IMR-90 (cell line): Measurements from ENCODE around the gene PPP2R5E. TPM values are rescaled to one million over a fixed set of nuclear protein-coding genes. Genes with fewer than 3 reads are reported as not detected.
A peak's percentile ranks its signal among the peaks of the same experiment; 100 is the strongest.

Experiments used
- ATAC-seq: fragments of 200-7000 bp; cut with Tn5 transposase; 2 replicates; pipeline ENCODE4 v1.9.1; 2020; ENCODE audit warnings: low read depth, mild to moderate bottlenecking, moderate library complexity
- BruUV-seq: library from RNA; stranded (reverse); fragments of 400-500 nt; replicated peaks from 2 replicates; lab custom pipeline; 2021; lab: Mats Ljungman, UMichigan
- CTCF ChIA-PET: fragments of 300-600 bp; formaldehyde crosslinking; extraction: SDS; loops from one replicate; lab custom pipeline; 2021; ENCODE audit warnings: antibody characterized with exemption; lab: Yijun Ruan, JAX
- POLR2A ChIA-PET: fragments of 300-600 bp; sonication (Branson Sonifier 250); formaldehyde crosslinking; loops from one replicate; lab custom pipeline; 2022; ENCODE audit warnings: antibody characterized with exemption; ENCODE audit not compliant: unreplicated experiment; lab: Charles Lee
- DNase-seq: peaks from one replicate; pipeline ENCODE4 v3.0.0; 2013
- H2AFZ ChIP-seq: replicated peaks from 2 replicates; pipeline ENCODE3; 2013; ENCODE audit warnings: low read length, mild to moderate bottlenecking; ENCODE audit not compliant: poor library complexity
- H2AK5ac ChIP-seq: 2 replicates; pipeline ENCODE4 v1.6.1; 2013; ENCODE audit warnings: low read depth, low read length, inconsistent platforms
- H2AK9ac ChIP-seq: replicated peaks from 2 replicates; pipeline ENCODE3; 2013; ENCODE audit warnings: mild to moderate bottlenecking, low read depth, low read length, moderate library complexity; ENCODE audit not compliant: poor library complexity
- H2BK120ac ChIP-seq: 2 replicates; pipeline ENCODE4 v1.6.1; 2013; ENCODE audit warnings: low read depth, low read length, inconsistent platforms
- H2BK15ac ChIP-seq: 3 replicates; pipeline ENCODE4 v1.6.1; 2013; ENCODE audit warnings: low read depth, low read length, inconsistent platforms
- H2BK20ac ChIP-seq: 2 replicates; pipeline ENCODE4 v1.6.1; 2013; ENCODE audit warnings: low read depth, mild to moderate bottlenecking, inconsistent platforms, low read length, moderate library complexity
- H2BK5ac ChIP-seq: 2 replicates; pipeline ENCODE4 v1.6.1; 2013; ENCODE audit warnings: mild to moderate bottlenecking, low read depth, low read length, inconsistent platforms; ENCODE audit not compliant: poor library complexity, severe bottlenecking
- H3K14ac ChIP-seq: replicated peaks from 2 replicates; pipeline ENCODE4 v1.6.1; 2013; ENCODE audit warnings: low read depth, low read length, inconsistent platforms
- H3K18ac ChIP-seq: 2 replicates; pipeline ENCODE4 v1.6.1; 2013; ENCODE audit warnings: low read depth, low read length, control low read depth
- H3K23ac ChIP-seq: 2 replicates; pipeline ENCODE4 v1.6.1; 2013; ENCODE audit warnings: low read depth, low read length, inconsistent platforms
- H3K27ac ChIP-seq: 2 replicates; pipeline ENCODE4 v1.5.1; 2013; ENCODE audit warnings: mild to moderate bottlenecking, control low read depth, low read length; ENCODE audit not compliant: insufficient read depth
- H3K27me3 ChIP-seq: 2 replicates; pipeline ENCODE4 v1.6.1; 2013; ENCODE audit warnings: low read length; ENCODE audit not compliant: control insufficient read depth, insufficient read depth
- H3K36me3 ChIP-seq: 2 replicates; pipeline ENCODE4 v1.6.1; 2013; ENCODE audit warnings: low read length, mixed read lengths; ENCODE audit not compliant: control insufficient read depth, insufficient read depth
- H3K4ac ChIP-seq: 2 replicates; pipeline ENCODE4 v1.6.1; 2013; ENCODE audit warnings: low read depth, low read length, inconsistent platforms
- H3K4me1 ChIP-seq: 2 replicates; pipeline ENCODE4 v1.6.1; 2013; ENCODE audit warnings: low read length, mixed read lengths; ENCODE audit not compliant: control insufficient read depth, insufficient read depth
- H3K4me2 ChIP-seq: 2 replicates; pipeline ENCODE4 v1.6.1; 2013; ENCODE audit warnings: low read depth, mild to moderate bottlenecking, control low read depth, low read length, moderate library complexity
- H3K4me3 ChIP-seq: 2 replicates; pipeline ENCODE4 v1.5.1; 2013; ENCODE audit warnings: low read depth, mild to moderate bottlenecking, control low read depth, low read length, moderate library complexity; ENCODE audit not compliant: insufficient read depth
- H3K56ac ChIP-seq: 2 replicates; pipeline ENCODE4 v1.6.1; 2013; ENCODE audit warnings: low read length, inconsistent platforms; ENCODE audit not compliant: insufficient read depth; ENCODE audit errors: extremely low read depth
- H3K79me1 ChIP-seq, 2 experiments: 2 replicates each; pipeline ENCODE4 v1.6.1; 2013; ENCODE audit warnings: low read length in 2 of 2, inconsistent platforms in 1 of 2, low read depth in 1 of 2
- H3K9ac ChIP-seq: 2 replicates; pipeline ENCODE4 v1.6.1; 2013; ENCODE audit warnings: low read depth, low read length, control low read depth
- H3K9me1 ChIP-seq: 2 replicates; pipeline ENCODE4 v1.6.1; 2013; ENCODE audit warnings: low read length, inconsistent platforms; ENCODE audit not compliant: insufficient read depth
- H3K9me3 ChIP-seq: 2 replicates; pipeline ENCODE4 v1.6.1; 2013; ENCODE audit warnings: low read length; ENCODE audit not compliant: control insufficient read depth, insufficient read depth
- H4K20me1 ChIP-seq: 2 replicates; pipeline ENCODE4 v1.6.1; 2013; ENCODE audit warnings: low read length, inconsistent platforms; ENCODE audit not compliant: insufficient read depth
- H4K5ac ChIP-seq: 2 replicates; pipeline ENCODE4 v1.6.1; 2013; ENCODE audit warnings: mild to moderate bottlenecking, low read depth, low read length, control low read depth
- H4K8ac ChIP-seq, 2 experiments: 2 replicates each; pipeline ENCODE4 v1.6.1; 2013; ENCODE audit warnings: low read depth in 2 of 2, low read length in 2 of 2, control low read depth in 1 of 2, inconsistent platforms in 1 of 2
- H4K91ac ChIP-seq: 2 replicates; pipeline ENCODE4 v1.6.1; 2013; ENCODE audit warnings: low read depth, low read length, inconsistent platforms; ENCODE audit not compliant: insufficient read depth
- ELK1 ChIP-seq: fragments of 150-350 bp; IDR thresholded peaks from 2 replicates; pipeline ENCODE4 v1.6.1; 2016; ENCODE audit warnings: low read depth, mild to moderate bottlenecking, low read length, moderate library complexity, borderline replicate concordance
- FOS ChIP-seq: fragments of 150-350 bp; IDR thresholded peaks from 2 replicates; pipeline ENCODE4 v1.6.1; 2016; ENCODE audit warnings: low read depth, low read length
- RFX5 ChIP-seq: IDR thresholded peaks from 2 replicates; pipeline ENCODE4 v1.8.0; 2012; ENCODE audit warnings: low read depth, mild to moderate bottlenecking, low read length, moderate library complexity
- WGBS, 2 experiments: methylation state at CpG; one replicate each; pipeline versions ENCODE4 v1.1.5 to v1.1.7; 2013; ENCODE audit warnings: missing lambda C conversion rate in 2 of 2; ENCODE audit not compliant: insufficient read length in 1 of 2; ENCODE audit errors: extremely low coverage in 2 of 2; 5-methylcytosine and 5-hydroxymethylcytosine counted together
- dilution Hi-C: fragments of 300-500 bp; cut with HindIII; formaldehyde crosslinking; loops from one replicate; pipeline ENCODE4 v1.14.3; 2018; ENCODE audit warnings: low sequenced_read_pairs; ENCODE audit not compliant: unreplicated experiment
- in situ Hi-C: fragments of 300-500 bp; cut with MboI; formaldehyde crosslinking; loops from 3 replicates; pipeline ENCODE4 v1.14.3; 2019; ENCODE audit warnings: low sequenced_read_pairs, inconsistent platforms, mixed read lengths
- intact Hi-C: fragments of 100-400 bp; cut with micrococcal nuclease; formaldehyde crosslinking; loops from 2 replicates; pipeline ENCODE4 v1.10.0; 2022
- polyA plus RNA-seq, 3 experiments: library from polyadenylated mRNA; depleted of rRNA; stranded (reverse); fragments of >200 nt; gene quantifications; 2 replicates each; pipeline ENCODE4 v1.2.3, GENCODE V29; 2012; ENCODE audit warnings: low replicate concordance in 1 of 3
- total RNA-seq: library from RNA; depleted of rRNA; stranded (reverse); fragments of >200 nt; gene quantifications from 2 replicates; pipeline ENCODE4 v1.2.3, GENCODE V29; 2012

Gene PPP2R5E
- total and polyA plus RNA-seq, 2 of the 4 experiments (the other 2 are of a cell fraction): 9.7 to 12.2 TPM

- no peak for TF ChIP-seq FOS
- no peak for TF ChIP-seq RFX5
- no peak for TF ChIP-seq ELK1
- H3K9me1 ChIP-seq: peaks cover 12% of the 10 kb centered on the region
- no peak overlapping the region for H4K91ac ChIP-seq
- peaks cover 13% of the 10 kb centered on the region for H3K4me1 ChIP-seq
- H4K20me1 ChIP-seq: peaks cover 47% of the 10 kb centered on the region
- H4K5ac ChIP-seq: no peak overlapping the region
- ChIA-PET POLR2A (no interaction called here), CTCF (interaction anchor here (0.7 kb wide), 1 partner anchor 11 kb away, joined by 3 read pairs; no protein-coding TSS in a partner anchor)
- WGBS, 2 experiments: 92% methylated on average over 1 of the region's 4 CpGs; no CpG with 5 or more reads in 1 of the 2 experiments
- no peak overlapping the region for H2BK15ac ChIP-seq
- H3K23ac ChIP-seq: peak overlapping the region; percentile 79; the same call in 1 of the 2 replicates
- no peak overlapping the region for H4K8ac ChIP-seq
- no peak overlapping the region for H2AK9ac ChIP-seq
- H3K79me1 ChIP-seq: peaks cover 46 to 71% of the 10 kb centered on the region in 2 experiments
- dilution Hi-C loops: no loop called here
- intact Hi-C loops: no loop called here
- H2BK5ac ChIP-seq: no peak overlapping the region
- H3K56ac ChIP-seq: no peak overlapping the region
- DNase-seq (no peak), ATAC-seq (no peak)
- H3K14ac ChIP-seq: 0 out of 2 replicates have a peak overlapping the region, but pooled peaks have one; percentile 44
- no peaks in the 10 kb centered on the region for H3K27me3 ChIP-seq
- H3K4ac ChIP-seq: no peak overlapping the region
- in situ Hi-C loops: no loop called here
- H2AK5ac ChIP-seq: no peak overlapping the region
- peaks cover 3% of the 10 kb centered on the region; the same call in 1 of the 2 replicates for H3K36me3 ChIP-seq
- no peak overlapping the region for H2BK20ac ChIP-seq
- H3K27ac ChIP-seq: no peak overlapping the region
- H2AFZ ChIP-seq: no peak overlapping the region
- peak overlapping the region; percentile 50 for H3K4me2 ChIP-seq
- H2BK120ac ChIP-seq: no peak overlapping the region
- H3K9ac ChIP-seq: no peak overlapping the region
- H3K4me3 ChIP-seq: no peak overlapping the region
- BruUV-seq: no TSS peak
- H3K18ac ChIP-seq: no peak overlapping the region
- no peaks in the 10 kb centered on the region for H3K9me3 ChIP-seq
These were observed 29.4 kb downstream of the PPP2R5E start for GRCh38 chr14:63513756-63514155.
